Neural cell (in vitro differentiated cells): ENCODE measurements around the gene JPH2. TPM values are rescaled to one million over a fixed set of nuclear protein-coding genes. Genes with fewer than 3 reads are reported as not detected.
"Not testable (repeated sequence)": the region's sequence is repeated elsewhere in the genome, so short reads cannot be mapped to it uniquely, and the experiment has no call there.

ENCODE experiments used
- H2AFZ ChIP-seq: fragments of 200-600, 300-800 bp; sonication (generic), shearing (Covaris generic); 2 replicates; pipeline ENCODE4 v1.6.0; 2014; ENCODE audit warnings: low read depth, mild to moderate bottlenecking, antibody characterized with exemption, low read length, moderate library complexity
- H3F3A ChIP-seq: fragments of 200-600 bp; shearing (Covaris generic); 2 replicates; pipeline ENCODE4 v1.6.1; 2016; ENCODE audit warnings: mild to moderate bottlenecking, moderate library complexity, mixed read lengths, antibody characterized with exemption, low read length; ENCODE audit not compliant: insufficient read depth, poor library complexity, severe bottlenecking
- H3K27ac ChIP-seq: fragments of 200-600, 300-800 bp; sonication (generic), shearing (Covaris generic); 2 replicates; pipeline ENCODE4 v1.5.1; 2014; ENCODE audit warnings: mild to moderate bottlenecking, low read length, moderate library complexity
- H3K27me3 ChIP-seq: fragments of 300-800, 200-600 bp; sonication (generic), shearing (Covaris generic); 2 replicates; pipeline ENCODE4 v1.6.0; 2014; ENCODE audit warnings: mild to moderate bottlenecking, low read depth, low read length, moderate library complexity; ENCODE audit not compliant: insufficient read depth
- H3K36me3 ChIP-seq: fragments of 300-800, 200-600 bp; sonication (generic), shearing (Covaris generic); 2 replicates; pipeline ENCODE4 v1.5.1; 2014; ENCODE audit warnings: mild to moderate bottlenecking, antibody characterized with exemption, low read length, moderate library complexity; ENCODE audit not compliant: insufficient read depth
- H3K4me2 ChIP-seq: fragments of 300-800, 200-600 bp; sonication (generic), shearing (Covaris generic); 2 replicates; pipeline ENCODE4 v1.6.0; 2014; ENCODE audit warnings: mild to moderate bottlenecking, low read length
- H3K4me3 ChIP-seq: fragments of 300-800, 200-600 bp; sonication (generic), shearing (Covaris generic); 2 replicates; pipeline ENCODE4 v1.5.1; 2014; ENCODE audit warnings: mild to moderate bottlenecking, low read length, moderate library complexity
- H3K79me2 ChIP-seq: fragments of 200-600 bp; shearing (Covaris generic); replicated peaks from 2 replicates; pipeline ENCODE4 v1.6.0; 2014; ENCODE audit warnings: mild to moderate bottlenecking, low read length, moderate library complexity; ENCODE audit not compliant: insufficient read depth
- H3K9ac ChIP-seq: fragments of 300-800, 200-600 bp; sonication (generic), shearing (Covaris generic); 2 replicates; pipeline ENCODE4 v1.6.1; 2016; ENCODE audit warnings: mild to moderate bottlenecking, low read length, mixed read lengths
- H3K9me2 ChIP-seq: fragments of 200-600 bp; shearing (Covaris generic); 2 replicates; pipeline ENCODE4 v1.6.1; 2016; ENCODE audit warnings: mild to moderate bottlenecking, low read length, mixed read lengths; ENCODE audit not compliant: insufficient read depth
- H3K9me3 ChIP-seq: fragments of 200-600, 300-800 bp; sonication (generic), shearing (Covaris generic); 2 replicates; pipeline ENCODE4 v1.6.1; 2016; ENCODE audit warnings: mild to moderate bottlenecking, mixed run types, low read length, moderate library complexity, mixed read lengths
- H4K20me1 ChIP-seq: fragments of 200-600 bp; shearing (Covaris generic); 2 replicates; pipeline ENCODE4 v1.6.1; 2016; ENCODE audit warnings: mild to moderate bottlenecking, mixed run types; ENCODE audit not compliant: insufficient read depth
- EP300 ChIP-seq: fragments of 450-650 bp; conservative IDR thresholded peaks from 2 replicates; pipeline ENCODE4 v1.6.1; 2014; ENCODE audit warnings: antibody characterized with exemption, mild to moderate bottlenecking, moderate library complexity; ENCODE audit not compliant: poor library complexity, severe bottlenecking
- EZH2 ChIP-seq: fragments of 200-600, 300-800 bp; shearing (Covaris generic), sonication (generic); IDR thresholded peaks from 2 replicates; pipeline ENCODE4 v1.6.1; 2014; ENCODE audit warnings: antibody characterized with exemption, low read length, borderline replicate concordance, mild to moderate bottlenecking; ENCODE audit not compliant: insufficient read depth, poor library complexity, severe bottlenecking
- MXI1 ChIP-seq: fragments of 450-650 bp; conservative IDR thresholded peaks from 2 replicates; pipeline ENCODE4 v1.6.1; 2014; ENCODE audit warnings: antibody characterized with exemption, mild to moderate bottlenecking; ENCODE audit not compliant: poor library complexity, severe bottlenecking
- POLR2AphosphoS5 ChIP-seq: IDR thresholded peaks from 2 replicates; pipeline ENCODE4 v1.6.1; 2012
- RAD21 ChIP-seq: fragments of 450-650 bp; conservative IDR thresholded peaks from 2 replicates; pipeline ENCODE4 v1.6.1; 2014; ENCODE audit warnings: antibody characterized with exemption, mild to moderate bottlenecking, moderate library complexity
- SMC3 ChIP-seq: fragments of 450-650 bp; conservative IDR thresholded peaks from 2 replicates; pipeline ENCODE4 v1.6.1; 2014; ENCODE audit warnings: antibody characterized with exemption, mild to moderate bottlenecking, moderate library complexity; ENCODE audit not compliant: poor library complexity
- TAF1 ChIP-seq: IDR thresholded peaks from 2 replicates; pipeline ENCODE4 v1.6.1; 2012; ENCODE audit warnings: low read depth
- polyA plus RNA-seq: library from polyadenylated mRNA; depleted of rRNA; stranded (reverse); fragments of >200 nt; gene quantifications from 2 replicates; pipeline ENCODE4 v1.2.3, GENCODE V29; 2014
- TF ChIP-seq, protein P1 (sequence below): IDR thresholded peaks from 2 replicates; pipeline ENCODE4 v1.6.1; 2012; ENCODE audit warnings: borderline replicate concordance
- TF ChIP-seq, protein P2 (sequence below): fragments of 450-650 bp; IDR thresholded peaks from 2 replicates; pipeline ENCODE4 v1.5.1; 2014; ENCODE audit warnings: antibody characterized with exemption, mild to moderate bottlenecking, moderate library complexity; ENCODE audit not compliant: poor library complexity, severe bottlenecking

JPH2 gene
- polyA plus RNA-seq, 1 donor from 2014 or later = not detected

DNA sequence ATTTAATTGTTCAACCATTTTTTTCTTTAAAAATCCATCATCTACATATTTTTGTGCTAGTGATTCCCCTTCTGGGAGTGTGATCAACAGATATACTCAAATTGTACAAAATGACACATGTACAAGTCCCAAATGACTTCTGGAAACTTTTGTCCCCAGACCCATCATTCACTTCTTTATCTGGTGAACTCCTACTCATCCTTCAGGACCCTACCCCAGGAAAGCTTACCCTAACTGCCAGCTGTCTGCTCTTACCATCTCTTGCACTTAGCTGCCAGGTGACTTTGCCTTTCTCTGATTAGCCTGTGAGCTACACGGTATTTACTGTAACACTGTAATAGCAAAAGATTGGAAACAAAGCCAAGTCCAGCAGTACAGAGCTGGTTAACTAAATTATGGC, 55.3 kb downstream of the JPH2 start:
- H3K36me3 ChIP-seq = no peaks in the 10 kb centered on the region
- TF ChIP-seq RAD21 (no peak), POLR2AphosphoS5 (no peak), MXI1 (no peak), SMC3 (no peak), EP300 (no peak), EZH2 (no peak), TAF1 (no peak)
- TF ChIP-seq, protein P1, sequence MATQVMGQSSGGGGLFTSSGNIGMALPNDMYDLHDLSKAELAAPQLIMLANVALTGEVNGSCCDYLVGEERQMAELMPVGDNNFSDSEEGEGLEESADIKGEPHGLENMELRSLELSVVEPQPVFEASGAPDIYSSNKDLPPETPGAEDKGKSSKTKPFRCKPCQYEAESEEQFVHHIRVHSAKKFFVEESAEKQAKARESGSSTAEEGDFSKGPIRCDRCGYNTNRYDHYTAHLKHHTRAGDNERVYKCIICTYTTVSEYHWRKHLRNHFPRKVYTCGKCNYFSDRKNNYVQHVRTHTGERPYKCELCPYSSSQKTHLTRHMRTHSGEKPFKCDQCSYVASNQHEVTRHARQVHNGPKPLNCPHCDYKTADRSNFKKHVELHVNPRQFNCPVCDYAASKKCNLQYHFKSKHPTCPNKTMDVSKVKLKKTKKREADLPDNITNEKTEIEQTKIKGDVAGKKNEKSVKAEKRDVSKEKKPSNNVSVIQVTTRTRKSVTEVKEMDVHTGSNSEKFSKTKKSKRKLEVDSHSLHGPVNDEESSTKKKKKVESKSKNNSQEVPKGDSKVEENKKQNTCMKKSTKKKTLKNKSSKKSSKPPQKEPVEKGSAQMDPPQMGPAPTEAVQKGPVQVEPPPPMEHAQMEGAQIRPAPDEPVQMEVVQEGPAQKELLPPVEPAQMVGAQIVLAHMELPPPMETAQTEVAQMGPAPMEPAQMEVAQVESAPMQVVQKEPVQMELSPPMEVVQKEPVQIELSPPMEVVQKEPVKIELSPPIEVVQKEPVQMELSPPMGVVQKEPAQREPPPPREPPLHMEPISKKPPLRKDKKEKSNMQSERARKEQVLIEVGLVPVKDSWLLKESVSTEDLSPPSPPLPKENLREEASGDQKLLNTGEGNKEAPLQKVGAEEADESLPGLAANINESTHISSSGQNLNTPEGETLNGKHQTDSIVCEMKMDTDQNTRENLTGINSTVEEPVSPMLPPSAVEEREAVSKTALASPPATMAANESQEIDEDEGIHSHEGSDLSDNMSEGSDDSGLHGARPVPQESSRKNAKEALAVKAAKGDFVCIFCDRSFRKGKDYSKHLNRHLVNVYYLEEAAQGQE = no peak
- TF ChIP-seq, protein P2, sequence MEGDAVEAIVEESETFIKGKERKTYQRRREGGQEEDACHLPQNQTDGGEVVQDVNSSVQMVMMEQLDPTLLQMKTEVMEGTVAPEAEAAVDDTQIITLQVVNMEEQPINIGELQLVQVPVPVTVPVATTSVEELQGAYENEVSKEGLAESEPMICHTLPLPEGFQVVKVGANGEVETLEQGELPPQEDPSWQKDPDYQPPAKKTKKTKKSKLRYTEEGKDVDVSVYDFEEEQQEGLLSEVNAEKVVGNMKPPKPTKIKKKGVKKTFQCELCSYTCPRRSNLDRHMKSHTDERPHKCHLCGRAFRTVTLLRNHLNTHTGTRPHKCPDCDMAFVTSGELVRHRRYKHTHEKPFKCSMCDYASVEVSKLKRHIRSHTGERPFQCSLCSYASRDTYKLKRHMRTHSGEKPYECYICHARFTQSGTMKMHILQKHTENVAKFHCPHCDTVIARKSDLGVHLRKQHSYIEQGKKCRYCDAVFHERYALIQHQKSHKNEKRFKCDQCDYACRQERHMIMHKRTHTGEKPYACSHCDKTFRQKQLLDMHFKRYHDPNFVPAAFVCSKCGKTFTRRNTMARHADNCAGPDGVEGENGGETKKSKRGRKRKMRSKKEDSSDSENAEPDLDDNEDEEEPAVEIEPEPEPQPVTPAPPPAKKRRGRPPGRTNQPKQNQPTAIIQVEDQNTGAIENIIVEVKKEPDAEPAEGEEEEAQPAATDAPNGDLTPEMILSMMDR = no peak
- no peaks in the 10 kb centered on the region for H3K9me2 ChIP-seq
- no peak overlapping the region for H3K9ac ChIP-seq
- H3K9me3 ChIP-seq = no peaks in the 10 kb centered on the region
- H3K27ac ChIP-seq = no peak overlapping the region
- no peak overlapping the region for H3K4me3 ChIP-seq
- H2AFZ ChIP-seq = no peak overlapping the region
- no peaks in the 10 kb centered on the region for H4K20me1 ChIP-seq
- no peaks in the 10 kb centered on the region for H3K27me3 ChIP-seq
- H3F3A ChIP-seq = no peaks in the 10 kb centered on the region
- no peaks in the 10 kb centered on the region for H3K79me2 ChIP-seq
- no peak overlapping the region for H3K4me2 ChIP-seq

DNA sequence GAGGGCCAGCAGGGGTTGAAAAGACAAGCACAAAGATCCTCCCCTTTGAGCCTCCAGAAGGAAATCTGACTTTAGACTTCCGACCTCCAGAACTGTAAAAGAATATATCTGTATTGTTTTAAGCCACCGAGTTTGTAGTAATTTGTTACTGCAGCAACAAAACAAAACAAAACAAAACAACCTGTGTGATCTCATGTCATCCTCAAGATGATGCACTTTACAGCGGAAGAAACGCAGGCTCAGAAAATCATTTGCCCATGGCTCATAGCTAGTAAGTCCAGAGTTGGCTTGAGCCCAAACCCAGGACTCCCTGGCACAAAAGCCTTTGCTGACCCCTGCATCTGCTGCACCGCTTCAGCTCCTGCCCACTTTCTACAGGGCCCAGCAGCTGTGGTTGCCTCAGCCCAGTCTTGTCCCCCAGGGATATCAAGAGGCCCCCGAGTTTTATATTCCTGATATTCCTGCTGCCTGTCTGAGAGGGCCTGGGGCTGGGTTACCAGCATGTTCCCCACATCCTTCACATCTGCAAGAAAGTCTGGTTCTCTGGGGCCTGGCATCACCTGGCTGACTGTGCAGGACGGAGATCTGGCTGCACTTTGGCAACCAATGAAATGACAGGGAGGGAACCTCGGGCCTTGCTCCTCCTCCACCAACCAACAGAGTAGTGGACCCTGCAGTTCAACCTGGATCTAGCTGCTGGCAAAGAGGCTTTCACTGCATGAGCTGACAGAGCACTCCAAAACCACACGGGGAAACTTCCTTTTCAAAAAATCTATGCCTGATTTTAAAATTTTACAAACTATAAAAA, 56.9 kb downstream of the JPH2 start:
- Histone ChIP-seq H3K4me3 (no peak overlapping the region), H3K79me2 (no peaks in the 10 kb centered on the region), H3K9me2 (no peaks in the 10 kb centered on the region), H3K9me3 (no peaks in the 10 kb centered on the region), H3K27me3 (no peaks in the 10 kb centered on the region), H3K9ac (no peak overlapping the region), H3K4me2 (no peak overlapping the region), H4K20me1 (no peaks in the 10 kb centered on the region), H3K27ac (no peak overlapping the region), H3K36me3 (no peaks in the 10 kb centered on the region), H3F3A (no peaks in the 10 kb centered on the region), H2AFZ (no peak overlapping the region)
- TF ChIP-seq MXI1 (no peak), SMC3 (no peak), RAD21 (no peak), TAF1 (no peak)
- TF ChIP-seq, protein P2 = no peak

DNA sequence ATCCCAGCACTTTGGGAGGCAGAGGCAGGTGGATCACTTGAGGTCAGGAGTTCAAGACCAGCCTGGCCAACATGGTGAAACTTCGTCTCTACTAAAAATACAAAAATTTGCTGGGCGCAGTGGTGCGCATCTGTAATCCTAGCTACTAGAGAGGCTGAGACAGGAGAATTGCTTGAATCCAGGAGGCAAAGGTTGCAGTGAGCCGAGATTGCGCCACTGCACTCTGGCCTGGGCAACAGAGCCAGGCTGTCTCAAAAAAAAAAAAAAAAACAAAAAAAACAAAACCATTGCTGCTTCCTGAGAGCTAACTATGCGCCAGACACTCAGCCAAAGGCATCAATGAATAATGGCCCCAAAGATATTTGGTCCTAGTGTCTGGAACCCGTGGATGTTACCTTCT, 57.7 kb downstream of the JPH2 start:
- H3K79me2 ChIP-seq = not testable (repeated sequence)

More for the DNA sequence above, 57.7 kb downstream of the JPH2 start:
- not testable (repeated sequence) for H3K4me2 ChIP-seq, H3K27ac ChIP-seq, H3K4me3 ChIP-seq, H3K36me3 ChIP-seq, H3K9me2 ChIP-seq, H3F3A ChIP-seq, H3K27me3 ChIP-seq, H4K20me1 ChIP-seq, H3K9ac ChIP-seq, H2AFZ ChIP-seq, H3K9me3 ChIP-seq
